GM19238 (cell line): Measurements from ENCODE around the gene FXR2.
"Not testable (repeated sequence)": the region's sequence is repeated elsewhere in the genome, so short reads cannot be mapped to it uniquely, and the experiment has no call there.

Experiments used
- DNase-seq: peaks from one replicate; pipeline ENCODE4 v3.0.0; 2011; ENCODE audit warnings: low spot score; ENCODE audit not compliant: insufficient read length

FXR2 gene

DNA sequence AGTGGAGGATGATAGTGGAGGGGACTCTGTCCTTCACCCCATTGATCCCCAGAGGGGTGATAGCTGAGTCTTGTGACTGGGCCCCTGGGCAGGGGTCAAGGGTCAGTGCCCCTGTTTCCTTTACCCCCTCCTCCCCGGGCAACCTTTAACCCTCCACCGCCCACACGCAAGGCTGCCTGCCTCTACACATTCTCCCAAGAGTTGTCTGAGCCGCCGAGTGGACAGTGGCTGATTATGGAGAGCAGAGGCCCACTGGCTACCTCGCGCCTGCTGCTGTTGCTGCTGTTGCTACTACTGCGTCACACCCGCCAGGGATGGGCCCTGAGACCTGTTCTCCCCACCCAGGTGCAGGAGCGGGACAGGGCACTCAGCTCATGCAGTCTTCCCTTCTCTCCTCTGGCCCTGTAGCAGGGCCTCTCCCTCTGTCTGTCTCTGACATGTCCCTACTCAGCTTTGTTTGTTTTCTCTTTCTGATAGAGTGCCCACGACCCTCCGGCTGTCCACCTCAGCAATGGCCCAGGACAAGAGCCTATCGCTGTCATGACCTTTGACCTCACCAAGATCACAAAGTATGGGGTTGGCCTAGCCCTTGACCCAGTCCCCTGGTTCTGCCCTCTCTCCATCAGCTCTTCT, 15.4 kb upstream of the FXR2 start, which contains the start of gene SHBG:
TSS of gene SHBG (plus strand) at position 197 of the 633 bp plus-strand sequence. CDS start at position 235, 38 bp downstream.
- DNase-seq = no peak

DNA sequence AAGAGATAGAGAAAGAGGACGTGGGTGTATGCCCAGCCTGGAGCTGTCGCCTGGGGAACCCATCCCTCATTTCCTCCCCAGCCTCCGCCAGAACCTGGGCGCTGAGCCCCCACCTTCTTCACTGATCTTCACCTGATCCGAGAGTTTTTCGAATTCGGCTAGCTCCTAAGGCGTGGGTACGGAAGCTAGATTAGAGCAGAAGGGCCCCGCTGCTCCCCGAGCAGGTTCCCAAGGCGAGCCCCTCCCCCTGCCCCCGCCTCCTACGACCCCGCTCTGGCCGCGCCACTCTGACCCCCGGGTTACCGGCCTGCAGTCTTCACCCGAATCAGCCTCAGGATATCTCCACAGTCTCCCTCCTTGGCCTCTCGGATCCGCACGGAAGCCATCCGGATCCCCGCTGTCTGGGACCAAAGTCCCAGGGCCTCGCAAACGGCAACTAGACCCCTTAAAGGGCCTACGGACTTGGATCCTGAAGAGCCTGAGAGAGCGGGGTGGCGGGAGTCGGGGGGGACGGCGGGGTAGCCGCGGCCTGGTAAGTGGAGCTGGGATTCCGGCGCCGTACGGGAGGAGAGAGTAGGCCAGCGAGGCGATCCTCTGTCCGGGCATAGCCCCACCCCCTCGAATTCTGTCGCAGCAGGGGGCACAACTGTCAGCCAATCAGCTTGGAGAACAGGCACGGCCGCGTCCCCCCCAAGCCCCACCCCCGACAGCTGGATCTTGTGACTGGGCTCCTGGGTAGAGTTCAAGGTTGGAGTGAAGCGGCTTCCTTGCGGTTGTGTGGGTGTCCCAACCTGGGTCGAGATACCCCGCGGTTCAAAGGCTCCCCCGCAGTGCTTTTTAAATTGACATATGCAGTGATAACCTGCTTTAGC, 12.8 kb upstream of the FXR2 start, which contains the start of gene SAT2:
TSS of gene SAT2 (minus strand) at position 572 of the 872 bp plus-strand sequence. CDS start at position 386, 186 bp downstream.
- DNase-seq = peak; percentile 97

DNA sequence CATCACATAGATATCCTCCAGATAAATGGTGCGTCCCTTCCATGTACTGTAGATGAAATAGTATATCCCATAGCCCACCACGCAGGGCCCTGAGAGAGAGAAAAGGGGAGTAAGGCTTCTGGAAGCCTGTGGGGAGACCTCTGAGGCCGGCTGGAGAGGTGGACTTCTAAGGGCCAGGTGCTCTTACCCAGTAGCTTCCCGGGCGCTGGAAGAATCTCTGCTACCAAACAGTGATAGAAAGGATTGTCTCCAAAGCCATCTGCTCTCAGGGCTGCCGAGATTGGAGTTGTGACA, 12.2 kb upstream of the FXR2 start:
- DNase-seq = no peak

DNA sequence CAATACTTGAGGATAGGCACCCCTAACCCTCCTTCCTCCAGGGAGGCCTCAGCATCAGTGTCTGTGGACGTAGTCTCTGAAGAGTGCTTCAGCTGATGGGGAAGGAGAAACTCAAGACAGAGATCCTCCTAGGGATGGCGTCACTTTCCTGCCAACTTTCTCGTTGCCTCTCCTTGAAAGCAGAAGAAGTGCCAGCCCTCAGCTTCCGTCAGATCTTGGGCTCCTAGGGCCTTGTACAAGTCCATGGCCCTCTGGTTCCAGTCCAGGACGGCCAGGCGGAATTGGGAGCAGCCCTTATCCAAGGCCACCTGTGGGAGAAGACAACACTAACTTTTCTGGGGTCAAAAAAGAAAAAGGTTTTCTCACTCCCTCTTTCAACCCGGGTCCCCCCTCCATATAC, 11.6 kb upstream of the FXR2 start:
- DNase-seq = no peak

DNA sequence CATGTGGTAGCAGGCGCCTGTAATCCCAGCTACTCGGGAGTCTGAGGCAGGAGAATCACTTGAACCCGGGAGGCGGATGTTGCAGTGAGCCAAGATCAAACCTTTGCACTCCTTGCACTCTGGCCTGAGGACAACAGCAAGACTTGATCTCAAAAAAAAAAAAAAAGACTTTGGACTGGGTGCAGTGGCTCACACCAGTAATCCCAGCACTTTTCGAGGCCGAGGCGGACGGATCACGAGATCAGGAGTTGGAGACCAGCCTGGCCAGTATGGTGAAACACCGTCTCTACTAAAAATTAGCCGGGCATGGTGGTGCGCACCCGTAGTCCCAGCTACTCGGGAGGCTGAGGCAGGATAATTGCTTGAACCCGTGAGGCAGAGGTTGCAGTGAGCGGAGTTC, 11.1 kb upstream of the FXR2 start:
- not testable (repeated sequence) for DNase-seq

DNA sequence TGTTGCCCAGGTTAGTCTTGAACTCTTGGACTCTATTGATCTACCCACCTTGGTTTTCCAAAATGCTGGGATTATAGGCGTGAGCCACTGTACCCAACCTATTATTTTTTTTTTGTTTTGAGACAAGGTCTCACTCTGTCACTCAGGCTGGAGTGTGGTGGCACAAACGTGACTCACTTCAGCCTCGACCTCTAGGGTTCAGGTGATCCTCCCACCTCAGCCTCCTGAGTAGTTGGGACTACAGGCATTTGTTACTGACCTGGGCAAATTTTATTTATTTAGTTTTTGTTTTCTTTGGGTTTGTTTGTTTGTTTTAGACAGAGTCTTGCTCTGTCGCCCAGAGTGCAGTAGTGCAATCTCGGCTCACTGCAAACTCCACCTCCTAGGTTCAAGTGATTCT, 9.0 kb upstream of the FXR2 start:
- DNase-seq = no peak

DNA sequence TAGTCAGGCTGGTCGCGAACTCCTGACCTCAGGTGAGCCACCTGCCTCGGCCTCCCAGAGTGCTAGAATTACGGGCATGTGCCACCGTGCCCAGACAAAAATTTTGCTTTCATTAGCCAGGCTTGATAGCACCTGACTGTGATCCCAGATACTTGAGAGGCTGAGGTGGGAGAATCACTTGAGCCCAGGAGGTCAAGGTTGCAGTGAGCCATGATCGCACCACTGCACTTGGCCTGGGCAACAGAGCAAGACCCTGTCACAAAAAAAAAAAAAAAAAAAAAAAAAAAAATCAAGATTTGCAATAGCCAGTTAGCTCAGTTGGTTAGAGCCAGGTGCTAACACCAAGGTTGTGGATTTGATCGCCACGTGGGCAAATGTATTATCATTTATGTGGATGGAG, 6.1 kb upstream of the FXR2 start:
- DNase-seq = no peak

DNA sequence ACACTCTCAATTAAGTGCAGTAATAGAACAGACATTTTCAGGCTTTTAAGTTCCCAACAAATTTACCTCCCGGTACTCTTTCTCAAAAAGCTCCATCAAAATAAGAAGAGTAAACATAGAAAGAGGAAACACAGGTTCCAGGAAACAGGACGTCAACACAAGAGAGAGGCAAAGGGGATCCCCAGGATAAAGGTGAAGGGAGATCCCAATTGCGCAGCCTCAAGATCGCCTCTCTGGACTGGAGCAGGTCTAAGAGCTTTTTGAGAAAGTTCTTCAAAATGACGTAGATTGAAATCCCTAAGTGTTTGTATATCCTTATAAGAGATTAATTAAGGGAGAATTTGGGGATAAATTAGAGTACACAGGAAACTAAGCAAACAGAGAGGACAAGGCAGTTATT, 3.9 kb upstream of the FXR2 start:
- no peak for DNase-seq

DNA sequence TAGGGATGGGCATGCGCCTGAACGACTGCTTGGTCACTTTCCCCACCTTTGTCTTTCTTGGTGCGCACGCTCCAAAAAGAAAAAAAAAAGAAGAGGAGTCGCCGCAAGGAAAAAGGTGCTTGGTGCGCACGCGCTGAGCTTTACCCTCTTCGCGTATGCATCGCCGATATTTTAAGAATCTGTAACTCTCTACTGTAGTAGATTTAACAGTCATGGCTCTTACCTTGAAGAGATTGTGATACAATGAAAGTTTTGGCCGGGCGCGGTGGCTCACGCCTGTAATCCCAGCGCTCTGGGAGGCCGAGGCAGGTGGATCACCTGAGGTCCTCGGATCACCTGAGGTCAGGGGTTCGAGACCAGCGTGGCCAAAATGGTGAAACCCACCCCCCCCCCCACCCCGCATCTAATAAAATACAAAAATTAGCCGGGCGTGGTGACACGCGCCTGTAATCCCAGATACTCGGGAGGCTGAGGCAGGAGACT, 609 bp upstream of the FXR2 start:
- no peak for DNase-seq

DNA sequence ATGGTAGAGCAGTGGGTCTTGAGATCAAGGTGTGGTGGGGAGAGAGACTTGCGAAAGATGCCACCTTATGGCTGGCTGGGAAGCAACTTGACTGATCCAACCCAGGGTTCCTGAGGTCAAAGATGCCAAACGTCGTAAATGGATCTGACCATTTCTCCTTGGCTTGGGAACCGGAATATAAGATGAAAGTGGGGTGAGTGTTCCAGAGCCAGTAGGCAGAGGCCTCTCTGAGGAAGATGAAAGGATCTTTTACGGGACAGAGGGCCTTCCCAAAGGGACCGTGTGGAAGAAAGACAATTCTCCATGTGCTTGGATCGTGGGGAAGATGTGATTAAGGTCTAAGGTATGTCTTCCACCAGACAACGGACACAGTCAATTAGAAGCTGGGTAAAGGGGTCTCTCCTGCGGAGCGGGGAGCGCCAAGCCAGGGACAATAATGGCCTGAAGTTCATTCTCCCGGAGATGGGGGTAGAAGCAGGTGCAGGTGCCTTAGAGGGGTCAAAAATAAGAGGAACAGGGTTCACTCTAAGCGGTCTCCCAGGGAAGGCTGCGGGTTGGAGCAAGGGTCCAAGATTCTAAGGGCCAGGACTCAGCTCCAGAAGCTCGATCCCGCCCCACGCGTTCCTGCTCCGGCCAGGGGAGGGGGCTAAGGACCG, 800 bp downstream of the FXR2 start:
- DNase-seq = no peak

DNA sequence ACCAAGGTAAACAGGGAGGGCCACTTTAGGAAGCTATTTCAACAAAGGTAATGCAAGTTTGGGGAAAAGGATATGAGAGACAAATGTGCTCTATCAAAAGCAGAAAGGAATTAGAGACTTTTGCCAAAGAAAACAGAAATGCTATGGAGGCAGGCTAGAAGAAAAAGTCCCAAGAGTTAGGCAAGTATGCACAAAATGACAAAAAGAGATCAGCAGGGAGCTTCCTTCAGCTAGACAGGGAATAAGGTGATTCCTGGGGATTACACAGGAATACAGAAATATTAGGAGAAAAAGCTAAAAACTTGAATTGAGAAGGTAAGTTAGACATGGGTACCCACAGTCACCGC, 2.4 kb downstream of the FXR2 start:
- DNase-seq = no peak

DNA sequence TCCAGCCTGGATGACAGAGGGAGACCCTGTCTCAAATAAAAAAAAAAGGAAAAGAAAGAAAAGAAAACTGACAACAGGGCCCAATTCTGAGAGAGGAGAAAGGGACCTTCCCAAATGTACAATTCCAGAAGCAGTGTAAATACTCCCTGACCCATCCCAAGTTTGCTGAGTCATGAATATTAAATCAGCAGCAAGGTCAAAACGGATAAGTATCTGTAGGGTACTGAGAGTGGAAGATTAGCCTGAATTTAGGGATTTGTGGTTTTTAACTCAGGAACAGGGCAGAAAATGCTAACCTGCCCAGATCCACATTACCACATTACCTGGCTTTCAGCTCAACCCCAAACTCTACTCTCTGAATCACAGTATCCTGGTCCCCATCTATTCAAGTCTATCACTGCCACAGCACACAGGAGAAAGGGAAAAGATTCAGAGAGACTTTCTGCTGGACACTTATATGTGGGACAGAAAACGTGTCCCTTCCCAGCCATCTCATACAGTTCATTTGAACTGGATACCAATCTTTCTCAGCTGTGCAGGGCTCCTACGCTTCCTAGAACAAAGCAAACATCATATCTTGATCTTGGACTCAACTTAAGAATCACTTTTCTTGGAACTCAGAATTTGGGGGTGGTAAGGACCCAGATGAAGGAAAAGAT, 2.9 kb downstream of the FXR2 start:
- no peak for DNase-seq

DNA sequence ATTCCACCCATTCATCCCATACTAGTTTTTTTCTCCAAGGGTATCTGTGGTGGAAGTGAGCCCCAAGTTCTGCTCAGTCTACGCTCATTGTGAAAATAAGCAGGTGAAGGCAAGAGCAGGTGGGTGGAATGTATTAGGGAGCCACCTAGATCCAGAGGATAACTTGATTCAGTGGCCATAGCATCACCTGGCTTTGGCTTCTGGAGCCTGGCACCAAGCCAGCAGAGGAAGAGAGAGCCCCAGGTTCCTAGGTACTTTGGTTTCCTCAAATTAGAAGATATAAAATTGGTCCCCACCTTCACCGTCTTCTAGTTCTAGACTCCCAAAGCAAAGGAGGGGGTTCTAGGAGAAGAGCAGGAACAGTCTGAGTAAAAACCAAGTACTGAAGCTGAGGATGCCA, 4.1 kb downstream of the FXR2 start:
- DNase-seq = no peak

DNA sequence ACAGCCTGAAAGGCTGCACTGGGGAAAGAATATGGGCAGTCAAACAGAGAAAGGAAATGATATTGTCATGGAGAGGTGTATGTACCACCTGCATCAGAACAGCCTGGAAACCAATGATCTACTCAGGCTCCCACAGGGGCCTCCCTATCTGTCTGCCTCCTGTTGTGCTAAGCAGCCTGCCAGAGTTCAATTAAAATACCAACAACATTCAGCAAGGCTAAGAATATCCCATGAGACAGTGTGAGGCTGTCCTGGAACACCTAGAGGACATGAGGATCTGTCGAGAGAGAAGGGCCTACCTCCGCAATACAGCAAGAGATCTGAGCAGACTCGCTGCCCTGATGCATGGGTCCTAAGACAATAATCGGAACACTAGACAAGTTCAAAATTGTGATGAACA, 8.4 kb downstream of the FXR2 start:
- no peak for DNase-seq

DNA sequence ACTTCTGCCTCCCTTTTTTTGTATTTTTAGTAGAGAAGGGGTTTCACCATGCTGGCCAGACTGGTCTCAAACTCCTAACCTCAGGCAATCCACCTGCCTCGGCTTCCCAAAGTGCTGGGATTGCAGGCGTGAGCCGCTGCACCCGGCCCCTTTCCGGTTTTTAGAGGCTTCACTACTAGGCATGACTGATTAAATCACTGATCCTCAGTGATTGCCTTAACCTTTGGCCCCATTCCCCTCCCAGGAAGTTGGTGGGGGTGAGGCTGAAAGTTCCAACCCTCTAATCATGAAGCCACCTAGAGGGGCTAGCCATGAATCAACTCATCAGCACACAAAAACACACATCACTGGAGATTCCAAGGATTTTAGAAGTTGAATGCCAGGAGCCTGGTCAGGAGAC, 17.1 kb downstream of the FXR2 start:
- not testable (repeated sequence) for DNase-seq

DNA sequence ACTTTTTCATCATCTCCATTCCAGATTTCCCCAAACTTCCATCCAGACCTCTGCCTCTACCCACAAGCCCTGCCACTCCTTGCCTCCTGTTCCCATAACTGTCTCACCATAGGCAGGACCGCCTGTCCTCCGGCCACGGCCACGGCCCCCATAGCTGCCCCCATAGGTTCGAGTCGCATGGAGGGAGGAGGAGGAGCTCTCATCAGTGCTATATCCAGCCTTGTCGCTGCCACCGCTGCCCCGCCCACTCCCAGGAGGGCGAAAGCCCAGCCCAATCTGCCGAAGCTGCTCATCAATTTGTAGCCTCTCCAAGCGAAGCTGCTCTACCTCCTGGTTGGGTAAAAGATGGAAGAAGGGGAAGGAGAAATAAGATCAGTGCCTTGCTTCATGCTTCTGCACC, 21.4 kb downstream of the FXR2 start:
- DNase-seq = no peak

DNA sequence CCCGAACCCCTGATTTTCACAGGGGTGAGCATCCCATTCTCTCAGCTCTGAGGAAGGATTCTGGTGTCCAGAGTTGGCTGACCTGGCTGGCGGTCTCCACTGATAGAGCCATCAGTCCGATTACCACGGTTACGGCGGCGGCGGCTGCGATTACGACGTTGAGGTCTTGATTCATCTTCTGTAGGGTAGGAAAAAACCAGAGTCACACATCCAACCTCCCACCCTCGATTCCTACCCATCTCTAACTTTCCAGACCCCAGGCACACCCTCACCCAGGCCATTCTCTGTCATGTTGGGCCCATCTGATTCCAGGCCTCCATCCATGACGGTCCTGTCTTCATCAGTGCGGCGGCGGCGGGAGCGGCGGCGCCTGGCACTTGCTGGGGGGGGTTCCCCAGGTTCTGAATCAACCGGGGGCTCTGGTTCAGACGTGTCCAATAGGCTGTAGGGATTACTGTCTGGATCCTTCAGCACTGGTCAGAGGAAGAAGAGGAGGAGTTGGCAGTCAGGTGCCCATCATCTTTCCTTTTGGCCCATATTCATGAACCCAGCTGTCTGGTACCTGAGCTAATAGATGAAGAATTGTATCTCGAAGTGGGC, 22.2 kb downstream of the FXR2 start:
- DNase-seq = no peak

DNA sequence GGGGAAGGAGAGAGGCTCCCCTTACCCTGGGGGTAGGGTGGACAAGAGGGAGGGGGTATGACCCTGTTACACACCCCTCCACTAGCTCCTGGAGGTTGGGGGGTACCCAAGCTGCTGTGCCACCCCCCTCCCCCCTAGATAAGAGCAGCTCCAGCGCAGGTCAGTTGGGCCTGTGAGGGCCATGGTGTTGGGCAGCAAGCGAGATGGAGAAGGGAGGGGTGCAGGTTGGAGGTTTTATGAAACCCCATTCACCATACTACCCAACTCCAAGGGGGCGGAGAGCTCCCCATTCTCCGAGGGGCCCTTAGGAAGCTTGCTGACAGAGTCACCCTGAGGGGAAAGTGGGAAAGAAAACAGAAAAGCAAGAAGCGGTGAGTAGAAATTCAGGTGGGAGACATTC, 23.1 kb downstream of the FXR2 start:
- DNase-seq = no peak

DNA sequence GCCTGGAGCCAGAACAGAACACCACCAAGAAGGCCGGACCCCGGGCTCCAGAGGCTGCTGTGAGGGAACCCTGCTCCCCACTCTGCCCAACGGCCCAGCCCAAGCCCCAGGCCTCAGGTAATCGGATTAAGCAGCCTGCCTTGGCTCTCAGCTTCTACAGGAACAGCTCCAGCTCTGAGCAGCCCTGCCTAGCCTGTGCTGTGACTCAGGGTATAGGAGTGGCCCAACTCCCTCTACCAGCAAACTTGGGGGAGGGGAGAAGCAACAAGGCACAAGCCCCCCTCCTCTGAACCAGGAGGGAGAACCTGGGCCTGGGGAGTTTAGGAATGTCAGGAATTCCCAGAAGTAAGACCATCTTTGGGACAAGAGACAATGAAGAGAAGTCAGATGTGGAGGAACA, 24.0 kb downstream of the FXR2 start:
- no peak for DNase-seq

DNA sequence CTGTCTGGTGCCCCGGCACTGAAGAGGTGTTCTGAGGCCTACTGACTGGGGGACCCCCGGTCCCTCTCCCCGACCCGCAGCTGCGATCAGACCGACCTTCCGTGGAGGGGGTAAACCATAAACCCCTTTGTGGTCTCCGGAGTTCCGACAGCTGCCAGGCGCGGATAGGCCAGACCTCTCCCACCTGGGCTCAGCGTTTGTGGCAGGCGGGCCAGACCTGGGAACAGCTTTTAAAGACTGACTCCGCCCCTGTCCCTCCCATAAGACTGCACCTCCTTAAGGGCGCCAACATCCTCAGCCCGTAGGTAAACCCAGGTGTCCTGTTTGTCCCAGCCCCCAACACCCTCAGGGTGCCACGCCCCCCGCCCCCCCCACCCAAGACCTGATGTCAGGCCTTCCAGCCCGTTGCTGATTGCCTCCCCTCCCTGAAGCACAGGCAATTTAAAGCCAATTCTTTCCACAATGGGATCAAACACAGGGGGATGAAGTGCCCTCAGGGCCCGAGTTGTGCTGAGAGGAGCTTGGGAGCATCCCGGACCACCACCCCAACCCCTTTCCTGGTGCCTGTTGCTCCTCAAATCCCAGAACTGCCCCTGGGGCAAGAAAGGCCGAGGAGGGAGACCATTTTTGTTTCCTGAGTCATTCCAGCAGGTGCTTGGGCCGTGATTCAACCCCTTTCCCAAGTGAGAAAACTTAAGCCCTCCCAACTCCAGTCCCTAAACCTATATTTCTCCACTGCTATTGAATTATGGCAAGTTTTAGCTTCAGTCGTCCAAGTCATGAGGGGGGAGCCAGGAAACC, 24.6 kb downstream of the FXR2 start, which contains the start of gene SOX15:
TSS of gene SOX15 (minus strand) at position 204 of the 801 bp plus-strand sequence. CDS start 418 bp downstream, outside the sequence.
- DNase-seq = no peak
